HPDE6-E6E7 (cell line): ENCODE measurements around the gene ITGAE.

Source experiments
- DNase-seq: peaks from one replicate; pipeline ENCODE4 v3.0.0; 2011; ENCODE audit warnings: missing footprints; ENCODE audit errors: extremely low spot score

The ITGAE gene

DNA sequence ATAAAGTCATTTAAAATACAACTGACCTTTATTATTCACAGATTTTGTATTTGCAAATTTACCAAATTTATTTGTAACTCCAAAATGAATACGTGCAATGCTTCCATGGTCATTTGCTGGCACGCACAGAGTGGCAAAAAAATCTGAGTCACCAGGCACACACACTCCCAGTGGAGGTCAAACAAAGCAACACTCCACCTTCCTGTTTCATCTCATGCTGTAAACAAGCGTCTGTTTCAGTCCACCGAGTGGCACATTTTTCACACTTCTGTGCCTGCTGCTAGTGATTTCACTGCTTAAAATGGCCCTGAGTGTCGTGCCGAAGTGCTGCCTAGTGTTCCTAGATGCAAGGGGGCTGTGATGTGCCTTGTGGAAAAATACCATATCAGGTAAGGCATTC is 17.8 kb upstream of the ITGAE start:
- DNase-seq = no peak

GRCh38 chr17:3817851-3818605 is 17.0 kb upstream of the ITGAE start:
- DNase-seq = no peak

DNA sequence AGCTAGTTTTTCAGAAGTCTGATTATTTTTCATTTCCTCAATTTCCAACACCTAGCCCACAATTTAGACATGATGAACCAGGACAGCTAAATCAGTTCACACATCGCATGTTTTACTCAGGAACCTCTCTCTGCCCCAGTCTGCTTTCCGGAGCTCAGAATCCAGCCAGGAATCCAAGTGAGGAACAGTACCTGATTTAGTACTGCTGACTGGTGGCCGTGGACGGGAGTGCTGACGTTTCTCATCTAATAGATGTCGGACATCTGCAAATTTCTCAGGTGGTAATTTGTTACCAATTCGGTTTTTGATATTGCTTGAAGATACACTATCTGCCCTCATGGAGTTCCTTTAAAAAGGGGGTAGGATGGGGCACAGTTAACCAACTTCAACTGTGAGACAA is 14.9 kb upstream of the ITGAE start:
- no peak for DNase-seq

DNA sequence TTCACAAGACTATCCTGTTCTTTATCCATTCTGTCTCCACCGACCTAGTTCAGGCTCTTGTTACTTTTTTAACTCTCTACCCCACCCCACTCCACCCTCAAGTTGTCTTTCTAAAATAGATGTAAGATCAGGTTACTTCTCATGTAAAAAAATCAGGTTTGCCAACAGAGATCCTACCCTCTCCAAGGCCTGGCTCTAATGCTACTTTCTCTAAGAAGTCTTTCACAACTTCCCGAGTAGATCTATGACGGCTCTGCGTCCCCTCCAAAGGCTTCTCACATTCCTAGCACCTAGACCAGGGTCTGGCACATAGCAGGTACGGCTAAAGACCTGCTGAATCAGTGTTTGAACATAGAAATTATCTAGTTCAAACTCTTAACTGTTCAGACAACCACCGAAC is 14.1 kb upstream of the ITGAE start:
- no peak for DNase-seq

GRCh38 chr17:3814361-3814760 is 13.4 kb upstream of the ITGAE start:
- no peak for DNase-seq

- no peak for DNase-seq
These were observed 12.2 kb upstream of the ITGAE start for GRCh38 chr17:3813171-3813570.

- DNase-seq = no peak
These were observed 11.8 kb upstream of the ITGAE start for GRCh38 chr17:3812771-3813170.

DNA sequence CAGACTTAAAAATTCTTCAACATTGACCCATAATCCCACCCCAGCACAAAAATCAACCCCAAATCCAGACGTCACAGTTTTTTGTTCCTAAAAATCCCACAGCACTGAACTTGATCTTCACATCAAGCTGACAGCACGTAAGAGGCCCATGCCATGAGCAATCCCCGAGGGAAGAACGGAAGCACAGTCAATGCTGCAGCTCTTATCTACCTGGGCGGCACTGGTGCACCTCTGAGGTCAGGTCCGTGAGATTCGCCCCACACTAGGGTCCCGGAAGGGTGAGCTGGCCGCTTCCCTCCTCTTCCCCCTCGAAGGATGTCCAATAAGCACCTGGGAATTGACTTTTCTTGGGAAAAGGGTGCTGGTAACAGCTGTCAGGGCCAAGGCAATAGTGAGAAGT is 11.3 kb upstream of the ITGAE start:
- no peak for DNase-seq

DNA sequence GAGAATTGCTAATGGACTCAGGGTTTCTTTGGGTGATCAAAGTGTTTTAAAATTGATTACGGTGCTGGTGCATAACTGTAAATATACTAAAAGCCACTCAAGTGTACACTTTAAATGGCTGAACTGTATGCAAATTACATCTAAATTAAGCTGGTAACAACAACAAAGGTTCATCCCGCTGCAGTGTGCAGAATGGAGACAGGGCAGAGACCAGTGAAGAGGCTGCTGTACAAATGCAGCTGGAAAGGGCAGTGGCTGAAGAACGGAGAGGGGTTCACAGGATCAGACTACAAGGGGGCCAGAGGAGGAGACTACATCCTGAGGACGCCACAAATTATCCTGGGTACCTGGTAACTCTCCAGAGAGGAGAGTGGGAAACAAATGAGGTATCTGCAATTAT is 9.0 kb upstream of the ITGAE start:
- DNase-seq = no peak

- DNase-seq = peak; percentile 35
These were observed 8.1 kb upstream of the ITGAE start for GRCh38 chr17:3809135-3809534.

GRCh38 chr17:3808701-3809100 is 7.7 kb upstream of the ITGAE start:
- no peak for DNase-seq

DNA sequence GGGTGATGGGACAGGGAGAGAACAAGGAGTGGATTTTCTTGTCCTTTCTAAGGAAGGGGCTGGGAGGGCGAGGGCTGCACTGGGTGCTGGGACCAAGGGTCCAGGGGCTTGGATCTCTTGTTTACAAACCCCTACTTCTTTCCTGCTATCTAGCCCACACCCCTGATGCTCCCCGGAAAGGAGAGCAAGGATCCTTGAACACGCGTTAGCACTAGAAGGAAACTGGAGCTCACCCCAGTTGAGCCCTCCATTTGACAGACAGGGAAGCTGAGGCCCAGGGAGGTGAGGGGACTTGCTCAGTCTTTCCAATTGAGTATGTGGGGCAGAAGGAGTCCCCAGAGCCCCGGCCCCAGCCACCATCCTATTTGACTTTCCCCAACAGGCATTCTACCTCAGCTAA is 4.6 kb upstream of the ITGAE start:
- DNase-seq = no peak

GRCh38 chr17:3804503-3804931 is 3.5 kb upstream of the ITGAE start:
- no peak for DNase-seq

- DNase-seq = no peak
These were observed 2.3 kb upstream of the ITGAE start for GRCh38 chr17:3803308-3803640.

GRCh38 chr17:3802461-3803307 is 1.7 kb upstream of the ITGAE start:
- no peak for DNase-seq

- no peak for DNase-seq
These were observed 804 bp upstream of the ITGAE start for GRCh38 chr17:3801792-3802191.

- DNase-seq = no peak
These were observed 359 bp upstream of the ITGAE start for GRCh38 chr17:3801347-3801746.

- DNase-seq = no peak
These were observed 1.6 kb downstream of the ITGAE start for GRCh38 chr17:3799181-3799945.

GRCh38 chr17:3798273-3799180 is 2.5 kb downstream of the ITGAE start:
- no peak for DNase-seq

DNA sequence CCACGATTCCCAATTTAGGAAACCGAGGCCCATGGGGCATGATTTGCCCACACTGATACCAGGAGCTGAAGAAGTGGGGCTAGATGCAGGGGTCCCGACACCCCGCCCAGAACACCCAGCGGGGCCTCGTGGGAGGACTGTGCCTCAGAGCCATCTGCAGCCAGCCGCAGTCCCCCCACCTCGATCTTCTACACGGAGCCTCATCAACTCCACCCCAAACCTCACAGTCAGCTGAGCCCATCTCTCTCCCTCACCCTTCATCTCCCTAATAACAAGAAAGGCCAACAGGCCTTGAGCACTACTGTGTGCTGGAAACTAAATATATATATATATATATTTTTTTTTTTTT is 4.2 kb downstream of the ITGAE start:
- DNase-seq = no peak

DNA sequence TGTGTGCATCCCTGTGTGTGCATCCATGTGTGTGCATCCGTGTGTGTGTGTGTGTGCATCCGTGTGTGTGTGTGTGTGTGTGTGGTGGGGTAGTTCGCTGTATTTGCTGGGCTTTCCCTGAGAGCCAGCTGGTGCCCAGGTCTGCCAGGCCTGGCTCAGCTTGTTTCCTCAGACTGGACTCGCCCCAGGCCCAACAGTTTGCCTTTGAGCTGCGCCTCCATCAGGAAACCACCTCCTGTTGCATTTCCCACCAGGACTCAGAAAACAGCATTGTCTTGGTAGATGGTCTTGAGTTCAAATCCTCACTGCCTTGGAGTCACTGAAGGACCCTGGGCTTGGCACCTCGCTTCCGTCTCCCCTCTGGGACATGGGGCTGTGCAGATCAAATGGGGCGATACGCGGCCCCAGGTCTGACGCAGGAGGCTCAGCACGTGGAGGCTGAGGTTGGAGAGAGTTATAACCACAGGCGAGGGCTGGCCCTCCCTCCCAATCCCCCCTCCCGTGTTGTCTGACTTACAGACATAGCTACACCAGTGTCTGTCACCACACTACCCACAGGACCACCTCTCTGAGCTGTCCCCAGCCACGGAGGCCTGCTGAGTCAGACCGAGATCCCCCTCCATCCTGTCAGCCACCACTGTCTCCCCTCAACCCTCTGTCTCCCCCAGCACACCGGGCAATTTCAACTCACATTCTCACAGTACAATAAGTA is 4.7 kb downstream of the ITGAE start:
- no peak for DNase-seq
